Omental fat pad (tissue), 4 donors: ENCODE measurements around the gene ADAM19. TPM values are rescaled to one million over a fixed set of nuclear protein-coding genes. Genes with fewer than 3 reads are reported as not detected.

ENCODE experiments used
- ATAC-seq: fragments of 150-250 bp; one replicate; pipeline ENCODE4 v1.9.1; 2016; ENCODE audit warnings: mild to moderate bottlenecking, moderate library complexity; ENCODE audit not compliant: low FRiP score
- DNase-seq: peaks from one replicate; pipeline ENCODE4 v3.0.0-alpha.2; 2019; ENCODE audit warnings: low spot score
- total RNA-seq, 4 donors: library from RNA; depleted of rRNA; stranded (reverse); fragments of >200 nt; gene quantifications; one replicate each; pipeline ENCODE4 v1.1.0, GENCODE V29; 2016
- TF ChIP-seq, protein P1 (sequence below), 3 donors: fragments of 450-650 bp; IDR thresholded peaks; one replicate each; pipeline ENCODE4 v1.5.1; 2016 to 2017; ENCODE audit warnings: antibody characterized with exemption in 3 of 3, mild to moderate bottlenecking in 3 of 3, moderate library complexity in 2 of 3

ADAM19 gene
- total RNA-seq, 4 donors from 2014 or later, result 2.1 to 18.0 (median 9.1) TPM

DNA sequence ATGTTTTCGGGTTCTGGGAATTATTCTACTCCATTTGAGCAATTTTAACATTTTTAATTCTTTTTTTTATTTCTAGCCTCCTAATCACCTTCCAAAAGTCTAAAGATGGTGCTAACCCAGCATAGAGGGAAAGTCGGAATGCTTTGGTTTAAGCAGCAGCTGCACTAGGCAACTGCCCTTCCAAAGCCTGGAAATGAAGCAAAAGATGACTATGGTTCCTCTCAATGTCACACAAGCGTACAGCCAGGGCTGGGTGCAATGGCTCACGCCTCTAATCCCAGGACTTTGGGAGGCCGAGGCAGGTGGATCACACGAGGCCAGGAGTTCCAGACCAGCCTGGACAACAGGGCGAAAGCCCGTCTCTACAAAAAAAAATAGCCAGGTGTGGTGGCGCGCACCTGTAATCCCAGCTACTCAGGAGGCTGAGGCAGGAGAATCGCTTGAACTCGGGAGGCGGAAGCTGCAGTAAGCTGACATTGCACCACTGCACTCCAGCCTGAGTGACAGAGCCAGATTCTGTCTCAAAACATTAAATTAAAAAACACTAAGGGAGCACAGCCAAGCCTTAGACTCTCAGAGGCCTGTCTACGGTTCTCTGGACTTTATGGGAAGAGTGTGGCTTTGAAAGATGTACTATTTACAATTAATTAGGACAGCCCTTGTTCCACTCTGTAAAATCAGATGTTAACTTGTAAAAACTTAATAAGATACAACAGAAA, 33.1 kb downstream of the ADAM19 start:
- DNase-seq (no peak), ATAC-seq (no peak)
- TF ChIP-seq, protein P1, sequence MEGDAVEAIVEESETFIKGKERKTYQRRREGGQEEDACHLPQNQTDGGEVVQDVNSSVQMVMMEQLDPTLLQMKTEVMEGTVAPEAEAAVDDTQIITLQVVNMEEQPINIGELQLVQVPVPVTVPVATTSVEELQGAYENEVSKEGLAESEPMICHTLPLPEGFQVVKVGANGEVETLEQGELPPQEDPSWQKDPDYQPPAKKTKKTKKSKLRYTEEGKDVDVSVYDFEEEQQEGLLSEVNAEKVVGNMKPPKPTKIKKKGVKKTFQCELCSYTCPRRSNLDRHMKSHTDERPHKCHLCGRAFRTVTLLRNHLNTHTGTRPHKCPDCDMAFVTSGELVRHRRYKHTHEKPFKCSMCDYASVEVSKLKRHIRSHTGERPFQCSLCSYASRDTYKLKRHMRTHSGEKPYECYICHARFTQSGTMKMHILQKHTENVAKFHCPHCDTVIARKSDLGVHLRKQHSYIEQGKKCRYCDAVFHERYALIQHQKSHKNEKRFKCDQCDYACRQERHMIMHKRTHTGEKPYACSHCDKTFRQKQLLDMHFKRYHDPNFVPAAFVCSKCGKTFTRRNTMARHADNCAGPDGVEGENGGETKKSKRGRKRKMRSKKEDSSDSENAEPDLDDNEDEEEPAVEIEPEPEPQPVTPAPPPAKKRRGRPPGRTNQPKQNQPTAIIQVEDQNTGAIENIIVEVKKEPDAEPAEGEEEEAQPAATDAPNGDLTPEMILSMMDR (IDR thresholded peaks at IDR 0.05), result no peak

DNA sequence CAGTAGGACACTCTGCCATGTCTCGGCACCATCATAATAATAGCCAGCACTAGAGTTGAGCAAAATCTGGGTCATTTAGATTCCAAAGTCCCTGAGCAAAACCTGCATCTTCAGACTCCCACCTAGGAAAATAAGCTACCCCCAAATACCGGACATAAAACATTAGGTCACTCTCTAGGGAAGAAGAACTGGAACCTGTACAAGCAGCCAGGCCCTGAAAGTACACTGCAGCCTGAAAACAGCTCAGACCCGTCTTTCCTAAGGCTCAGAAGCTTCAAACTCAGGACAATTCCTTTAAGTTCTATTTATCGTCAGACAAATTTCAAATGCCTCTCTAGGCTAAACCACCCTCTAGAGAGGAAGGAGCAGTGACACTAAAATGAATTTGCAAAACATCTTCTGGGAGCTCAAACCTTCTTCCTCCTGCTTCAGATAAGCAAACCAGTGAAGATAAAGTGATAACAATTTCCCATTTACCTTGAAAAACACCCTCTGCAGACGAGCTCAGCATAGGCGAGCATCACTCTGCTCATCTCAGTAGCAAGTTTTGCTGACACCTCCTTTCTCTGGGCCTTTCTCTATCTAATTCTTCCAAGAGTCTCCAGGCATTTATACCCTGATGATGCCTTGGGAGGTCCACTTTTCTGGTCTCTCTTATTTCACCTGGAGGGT, 34.0 kb downstream of the ADAM19 start:
- TF ChIP-seq, protein P1 (IDR thresholded peaks at IDR 0.05), result no peak
- ATAC-seq (no peak), DNase-seq (no peak)

DNA sequence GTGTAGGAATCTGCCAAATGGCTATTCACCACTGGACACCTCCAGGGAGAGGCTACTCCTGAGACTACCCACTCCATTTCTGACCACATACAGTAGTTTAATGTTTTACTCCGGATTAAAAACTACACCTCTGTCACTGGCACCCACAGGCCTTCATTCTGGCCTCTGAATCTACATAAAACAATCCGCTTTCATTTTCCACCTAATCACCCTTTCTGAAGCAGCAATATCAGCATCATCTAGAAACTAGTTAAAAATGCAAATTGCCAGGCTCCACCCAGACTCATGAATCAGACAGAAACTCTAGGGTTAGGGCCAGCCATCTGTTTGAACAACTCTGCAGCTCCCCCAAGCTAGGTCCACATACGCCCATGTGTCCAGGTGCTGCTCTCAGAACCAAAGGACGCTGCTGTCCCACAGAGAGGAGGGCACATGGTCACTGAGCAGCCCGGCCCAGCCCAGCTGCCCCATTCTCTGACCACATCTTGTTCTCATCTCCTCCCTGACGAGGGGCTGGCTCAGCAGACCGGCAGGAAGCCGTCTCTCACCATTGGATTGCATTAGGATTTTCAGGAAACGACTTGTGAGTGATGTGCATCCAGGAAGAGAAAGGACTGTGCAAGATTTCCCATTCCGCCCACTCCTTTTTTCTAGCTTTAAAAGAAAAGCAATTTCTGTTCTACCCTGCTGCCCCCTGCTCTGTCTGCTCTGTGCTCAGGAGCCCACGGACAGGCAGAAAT, 34.7 kb downstream of the ADAM19 start:
- ATAC-seq (peak; percentile 37), DNase-seq (no peak)
- TF ChIP-seq, protein P1 (IDR thresholded peaks at IDR 0.05), result no peak

DNA sequence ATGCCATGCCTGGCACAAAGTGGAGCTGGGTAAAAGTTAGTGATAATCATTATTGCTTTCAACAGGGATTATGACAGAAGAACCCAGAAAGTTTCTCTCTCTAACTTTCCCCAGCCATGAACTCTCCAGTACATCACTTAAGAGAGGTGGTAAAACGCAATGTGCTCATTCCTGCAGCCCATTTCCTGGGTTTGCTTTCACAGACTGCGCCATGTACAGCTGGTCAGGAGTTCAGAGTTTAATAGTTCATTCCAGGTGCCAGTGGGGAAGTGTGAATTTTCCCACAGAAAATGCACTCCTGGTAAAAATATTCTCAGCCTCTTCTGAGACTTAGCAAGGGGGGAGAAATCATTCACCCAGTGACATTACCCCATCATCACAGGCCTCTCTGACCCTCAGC, 35.5 kb downstream of the ADAM19 start:
- TF ChIP-seq, protein P1 (IDR thresholded peaks at IDR 0.05), result no peak
- DNase-seq, result no peak
- ATAC-seq, result no peak

DNA sequence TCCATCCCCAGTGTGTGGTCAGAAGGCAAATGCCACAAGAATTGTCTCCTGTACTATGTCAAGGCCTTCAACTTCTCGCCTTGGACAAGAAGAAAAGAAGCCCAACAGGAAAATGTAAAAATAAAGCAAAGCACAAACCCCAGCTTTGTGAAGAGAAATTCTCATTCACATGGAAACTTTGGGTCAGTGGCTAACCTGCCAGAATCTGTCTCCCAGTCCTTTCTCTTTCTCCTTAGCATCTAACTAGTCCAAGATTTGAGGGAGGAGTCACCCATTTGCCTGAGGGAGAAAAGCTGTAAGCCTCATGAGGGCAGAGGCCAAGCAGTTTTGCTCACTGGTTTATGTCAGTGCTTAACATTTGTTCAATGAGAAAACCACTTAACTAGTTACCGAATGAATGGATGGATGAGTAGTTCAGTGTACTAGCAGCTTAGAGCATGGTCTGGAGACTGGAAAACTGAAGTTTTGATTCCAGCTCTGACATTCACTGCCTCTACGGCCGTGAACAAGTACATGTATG, 36.0 kb downstream of the ADAM19 start:
- TF ChIP-seq, protein P1 (IDR thresholded peaks at IDR 0.05), result no peak
- ATAC-seq (no peak), DNase-seq (no peak)

DNA sequence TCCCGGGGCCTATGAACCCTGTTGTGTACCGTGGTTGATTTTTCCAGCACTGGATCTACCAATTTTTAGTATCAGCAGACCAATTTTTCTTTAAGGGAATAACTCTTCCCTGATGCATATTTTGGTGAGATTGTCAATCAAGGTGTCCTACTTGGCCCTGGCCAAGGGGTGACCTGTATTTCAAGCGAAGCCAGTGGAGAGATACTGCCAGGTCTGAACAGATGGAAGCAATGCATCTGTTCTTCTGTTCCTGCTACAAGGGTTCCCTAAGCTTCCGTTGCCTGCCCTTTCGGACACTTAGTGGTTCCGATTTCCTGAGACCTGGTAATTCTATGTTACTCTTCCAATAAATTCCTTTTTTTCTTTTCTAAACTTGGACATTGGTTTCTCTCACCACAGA, 37.3 kb downstream of the ADAM19 start:
- DNase-seq (no peak), ATAC-seq (no peak)
- TF ChIP-seq, protein P1 (IDR thresholded peaks at IDR 0.05), result no peak
